Testis (tissue), 3 donors: ENCODE measurements around the gene CDK10. TPM values are rescaled to one million over a fixed set of nuclear protein-coding genes. Genes with fewer than 3 reads are reported as not detected.
"Not testable (repeated sequence)": the region's sequence is repeated elsewhere in the genome, so short reads cannot be mapped to it uniquely, and the experiment has no call there.

Experiments
- DNase-seq: peaks from one replicate; pipeline ENCODE4 v3.0.0-alpha.2; 2019
- H3K27ac ChIP-seq, 2 donors: fragments of 200-600 bp; sonication (generic); one replicate each; pipeline ENCODE4 v1.5.1; 2019
- H3K27me3 ChIP-seq: fragments of 200-600 bp; sonication (generic); one replicate; pipeline ENCODE4 v1.5.1; 2019
- H3K36me3 ChIP-seq: fragments of 200-600 bp; sonication (generic); one replicate; pipeline ENCODE4 v1.5.1; 2017; ENCODE audit warnings: low read depth; ENCODE audit errors: missing control alignments
- H3K4me1 ChIP-seq: fragments of 200-600 bp; sonication (generic); one replicate; pipeline ENCODE4 v1.5.1; 2019
- H3K4me3 ChIP-seq, 2 donors: fragments of 200-600 bp; sonication (generic); one replicate each; pipeline ENCODE4 v1.5.1; 2017 to 2019
- H3K9me3 ChIP-seq: fragments of 200-600 bp; sonication (generic); one replicate; pipeline ENCODE4 v1.5.1; 2017
- CTCF ChIP-seq, 3 experiments: fragments of 450-650 bp in 2 of 3; fragments of 200-600 bp in 1 of 3; sonication (generic) in 1 of 3; IDR thresholded peaks; one replicate each; pipeline ENCODE4 v1.5.1; 2016 to 2019; ENCODE audit warnings: antibody characterized with exemption in 3 of 3, mild to moderate bottlenecking in 2 of 3, moderate library complexity in 1 of 3
- POLR2A ChIP-seq: fragments of 450-650 bp; IDR thresholded peaks from one replicate; pipeline ENCODE4 v1.6.1; 2017; ENCODE audit warnings: antibody characterized with exemption, mild to moderate bottlenecking, moderate library complexity
- WGBS, 2 donors: methylation state at CpG; one replicate each; pipeline ENCODE4 v1.1.5; 2018; 5-methylcytosine and 5-hydroxymethylcytosine counted together
- intact Hi-C: fragments of 100-400 bp; cut with DNase I; formaldehyde crosslinking; loops from one replicate; pipeline ENCODE4 v1.15.1; 2023; ENCODE audit warnings: low total_unique reads
- polyA plus RNA-seq: library from polyadenylated mRNA; stranded (reverse); fragments of 350-450 nt; fragmentation: Illumina TruSeq; extraction: RNeasy Lipid Tissue Mini Kit (QIAGEN cat#74804); gene quantifications from one replicate; pipeline ENCODE4 v1.2.3, GENCODE V29; 2014; ENCODE audit warnings: low read depth, low replicate concordance; ENCODE audit not compliant: insufficient read depth
- total RNA-seq, 2 donors: library from RNA; depleted of rRNA; stranded (reverse); fragments of >200 nt; gene quantifications; one replicate each; pipeline ENCODE4 v1.2.3, GENCODE V29; 2016

CDK10 gene
- total and polyA plus RNA-seq, 3 donors from 2014 or later: 68.0 to 88.3 (median 77.1) TPM

DNA sequence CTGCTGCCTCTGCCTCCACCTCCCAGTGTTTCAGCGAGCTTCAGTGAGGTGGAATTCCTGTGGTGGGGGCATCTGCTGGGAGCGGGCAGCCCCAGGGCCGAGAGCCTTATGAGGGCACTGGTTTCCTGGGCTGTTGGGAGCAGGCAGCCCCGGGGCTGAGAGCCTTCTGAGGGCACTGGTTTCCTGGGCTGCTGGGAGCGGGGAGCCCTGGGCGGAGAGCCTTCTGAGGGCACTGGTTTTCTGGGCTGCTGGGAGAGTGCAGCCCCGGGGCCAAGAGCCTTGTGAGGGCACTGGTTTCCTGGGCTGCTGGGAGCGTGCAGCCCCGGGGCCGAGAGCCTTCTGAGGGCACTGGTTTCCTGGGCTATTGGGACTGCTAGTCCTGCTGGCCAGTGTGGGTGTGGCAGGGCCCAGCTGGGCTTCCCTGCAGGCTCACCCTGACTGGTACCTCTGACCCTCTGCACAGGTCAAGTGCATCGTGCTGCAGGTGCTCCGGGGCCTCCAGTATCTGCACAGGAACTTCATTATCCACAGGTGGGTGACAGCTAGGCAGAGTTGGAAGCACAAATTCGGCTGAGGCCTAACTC is 5.6 kb downstream of the CDK10 start:
- TF ChIP-seq POLR2A (no peak), CTCF (IDR thresholded peaks at IDR 0.05) (no peak)
- Histone ChIP-seq H3K36me3 (no peaks in the 10 kb centered on the region), H3K9me3 (no peaks in the 10 kb centered on the region), H3K4me1 (peaks cover 7% of the 10 kb centered on the region), H3K27ac (no peak overlapping the region), H3K4me3 (no peak overlapping the region), H3K27me3 (no peaks in the 10 kb centered on the region)
- 90 to 91% methylated on average over 8 to 12 of the region's 13 CpGs for WGBS, 2 donors
- DNase-seq: no peak
- intact Hi-C loops: no loop called here

DNA sequence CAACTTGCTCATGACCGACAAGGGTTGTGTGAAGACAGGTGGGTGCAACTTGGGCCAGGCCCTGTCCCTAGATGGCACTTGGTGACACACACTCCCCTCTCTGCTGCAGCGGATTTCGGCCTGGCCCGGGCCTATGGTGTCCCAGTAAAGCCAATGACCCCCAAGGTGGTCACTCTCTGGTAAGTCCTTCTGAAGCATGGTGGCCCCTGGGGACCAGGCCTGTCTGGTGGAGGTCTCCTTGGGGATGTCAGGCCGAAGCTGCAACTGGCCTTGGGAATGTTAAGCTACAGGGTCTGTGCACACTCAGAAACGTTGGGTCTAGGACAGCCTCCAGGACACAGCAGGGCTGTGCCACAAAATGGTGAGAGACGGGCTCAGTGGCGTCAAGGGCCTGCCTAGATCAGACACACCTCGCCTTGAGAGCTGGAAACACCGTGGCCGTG is 6.8 kb downstream of the CDK10 start:
- Histone ChIP-seq H3K4me3 (no peak overlapping the region), H3K4me1 (no peaks in the 10 kb centered on the region), H3K27ac (no peak overlapping the region), H3K36me3 (no peaks in the 10 kb centered on the region), H3K9me3 (no peaks in the 10 kb centered on the region), H3K27me3 (no peaks in the 10 kb centered on the region)
- 83 to 92% methylated on average over 2 to 11 of the region's 11 CpGs for WGBS, 2 donors
- TF ChIP-seq CTCF (IDR thresholded peaks at IDR 0.05): no peak
- TF ChIP-seq POLR2A: no peak
- DNase-seq: no peak
- intact Hi-C loops: no loop called here

DNA sequence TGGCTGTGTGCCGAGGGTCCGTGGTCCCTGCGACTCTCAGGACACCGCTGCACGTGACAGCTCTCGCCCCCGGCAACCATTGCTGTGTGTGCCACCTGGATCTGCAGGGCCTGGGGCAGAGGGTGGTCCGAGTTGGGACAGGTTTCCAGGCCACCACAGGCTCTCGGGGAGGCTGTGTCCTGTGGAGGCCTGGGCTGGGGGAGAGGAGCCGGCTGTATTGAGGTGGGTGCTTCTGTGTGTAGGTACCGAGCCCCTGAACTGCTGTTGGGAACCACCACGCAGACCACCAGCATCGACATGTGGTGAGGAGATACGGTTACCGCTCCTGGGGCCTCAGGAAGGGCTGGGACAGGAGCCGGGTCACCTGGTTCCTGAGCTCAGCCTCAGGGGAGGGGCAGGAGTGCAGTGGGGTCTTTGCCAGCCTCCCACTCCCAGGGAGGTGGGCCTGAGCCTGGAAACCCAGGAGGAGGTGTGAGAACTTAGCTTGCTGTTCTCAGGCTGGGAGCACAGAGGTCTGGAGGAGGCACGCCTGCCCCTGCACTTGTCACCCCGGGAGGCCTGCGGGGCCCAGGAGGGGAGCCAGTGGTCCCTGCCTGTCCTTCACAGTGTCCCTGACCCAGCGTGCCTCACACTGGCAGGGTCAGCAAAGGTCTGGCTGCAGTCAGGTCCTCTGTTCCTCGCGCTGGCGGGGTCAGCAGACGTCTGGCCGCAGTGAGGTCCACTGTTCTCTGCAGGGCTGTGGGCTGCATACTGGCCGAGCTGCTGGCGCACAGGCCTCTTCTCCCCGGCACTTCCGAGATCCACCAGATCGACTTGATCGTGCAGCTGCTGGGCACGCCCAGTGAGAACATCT is 7.7 kb downstream of the CDK10 start:
- Histone ChIP-seq H3K4me1 (no peaks in the 10 kb centered on the region), H3K27ac (no peak overlapping the region), H3K9me3 (no peaks in the 10 kb centered on the region), H3K27me3 (no peaks in the 10 kb centered on the region), H3K36me3 (no peaks in the 10 kb centered on the region), H3K4me3 (no peak overlapping the region)
- no peak for DNase-seq
- 86 to 87% methylated on average over 22 to 32 of the region's 32 CpGs for WGBS, 2 donors
- TF ChIP-seq CTCF (IDR thresholded peaks at IDR 0.05) (no peak), POLR2A (no peak)
- intact Hi-C loops: no loop called here

- H3K9me3 ChIP-seq, H3K4me3 ChIP-seq, DNase-seq, intact Hi-C loops, H3K4me1 ChIP-seq, H3K36me3 ChIP-seq, H3K27ac ChIP-seq, H3K27me3 ChIP-seq: not testable (repeated sequence)
- 81 to 91% methylated on average over 9 to 19 of the region's 23 CpGs for WGBS, 2 donors
Observed at GRCh38 chr16:89694784-89695085, 8.2 kb downstream of the CDK10 start.

- no peak for TF ChIP-seq POLR2A
- no peak for TF ChIP-seq CTCF (IDR thresholded peaks at IDR 0.05)
- H3K9me3 ChIP-seq: no peaks in the 10 kb centered on the region
- H3K27me3 ChIP-seq: no peaks in the 10 kb centered on the region
- 91 to 93% methylated on average over 14 to 31 of the region's 31 CpGs for WGBS, 2 donors
- H3K4me3 ChIP-seq: no peak overlapping the region
- H3K36me3 ChIP-seq: no peaks in the 10 kb centered on the region
- DNase-seq: no peak
- intact Hi-C loops: no loop called here
- H3K27ac ChIP-seq: no peak overlapping the region
- peaks cover 4% of the 10 kb centered on the region for H3K4me1 ChIP-seq
Observed at GRCh38 chr16:89695086-89695874, 8.8 kb downstream of the CDK10 start.
